Endometrial microvascular endothelial cells (primary cell): ENCODE data around the gene OR4A15. TPM values are rescaled to one million over a fixed set of nuclear protein-coding genes. Genes with fewer than 3 reads are reported as not detected.

Experiments
- in situ Hi-C: cut with HindIII; loops from 2 replicates; pipeline ENCODE4 v1.10.0; 2017; ENCODE audit warnings: low sequenced_read_pairs, low pct_unique_long_range_greater_than_20kb; ENCODE audit errors: inconsistent ontology term
- total RNA-seq: library from RNA; depleted of rRNA; stranded (reverse); fragments of >200 nt; gene quantifications from one replicate; pipeline ENCODE4 v1.2.3, GENCODE V29; 2015; ENCODE audit errors: inconsistent ontology term

Gene OR4A15
- total RNA-seq, result not detected

DNA sequence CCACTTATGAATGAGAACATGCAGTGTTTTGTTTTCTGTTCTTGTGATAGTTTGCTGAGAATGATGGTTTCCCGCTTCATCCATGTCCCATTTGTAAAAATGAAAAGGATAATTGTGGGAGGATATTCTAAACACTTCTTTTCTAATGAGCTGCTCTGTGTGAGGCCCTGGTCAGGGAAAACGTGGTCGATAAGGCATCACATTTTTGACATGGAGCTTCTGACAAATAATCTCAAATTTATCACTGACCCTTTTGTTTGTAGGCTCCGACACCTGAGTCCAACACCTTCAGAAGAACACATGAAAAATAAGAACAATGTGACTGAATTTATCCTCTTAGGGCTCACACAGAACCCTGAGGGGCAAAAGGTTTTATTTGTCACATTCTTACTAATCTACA is at the start of gene OR4A15:
OR4A15 (plus strand) TSS at position 301 of the 400 bp plus-strand sequence; CDS start at position 301, 0 bp downstream.
- in situ Hi-C loops, result no loop called here

DNA sequence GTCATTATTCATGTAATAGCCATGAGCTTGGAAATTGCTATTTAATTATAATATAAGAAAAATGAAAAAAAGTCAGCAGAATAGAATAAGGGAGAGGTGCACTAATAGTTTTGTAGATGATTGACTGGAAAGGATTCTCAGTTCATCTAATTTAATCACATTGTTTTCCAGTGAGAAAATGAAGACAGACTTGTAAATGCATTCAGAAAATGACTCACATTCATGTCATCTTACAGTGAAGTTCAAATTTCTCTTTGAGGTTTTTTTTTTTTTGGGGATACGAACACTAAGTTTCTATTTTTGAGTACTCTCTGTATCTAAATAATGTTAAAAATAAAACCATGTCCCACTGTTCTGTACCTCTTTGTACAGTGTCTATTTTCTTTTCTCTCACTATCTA is 43.3 kb upstream of the OR4A15 start:
- in situ Hi-C loops, result no loop called here

DNA sequence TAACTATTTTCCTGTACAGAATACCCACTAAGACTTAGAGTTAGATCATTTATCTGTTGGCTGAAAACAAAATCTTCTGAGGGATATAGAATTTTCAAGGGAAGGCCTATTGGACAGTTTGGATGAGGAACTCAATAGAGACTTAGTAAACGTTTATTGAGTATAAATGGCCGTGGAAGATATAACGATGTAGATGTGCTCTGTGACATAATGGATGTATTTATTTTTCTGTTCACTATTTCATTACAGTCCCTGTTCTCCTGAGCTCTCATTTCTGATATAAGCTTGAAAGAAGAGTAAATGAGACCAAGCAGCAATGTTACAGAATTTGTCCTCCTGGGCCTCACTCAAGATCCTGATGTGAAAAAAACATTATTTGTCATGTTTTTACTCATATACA is 24.9 kb upstream of the OR4A15 start, which contains the start of gene OR4A16:
OR4A16 (plus strand) TSS at position 301 of the 400 bp plus-strand sequence; CDS start at position 301, 0 bp downstream.
- in situ Hi-C loops, result no loop called here

DNA sequence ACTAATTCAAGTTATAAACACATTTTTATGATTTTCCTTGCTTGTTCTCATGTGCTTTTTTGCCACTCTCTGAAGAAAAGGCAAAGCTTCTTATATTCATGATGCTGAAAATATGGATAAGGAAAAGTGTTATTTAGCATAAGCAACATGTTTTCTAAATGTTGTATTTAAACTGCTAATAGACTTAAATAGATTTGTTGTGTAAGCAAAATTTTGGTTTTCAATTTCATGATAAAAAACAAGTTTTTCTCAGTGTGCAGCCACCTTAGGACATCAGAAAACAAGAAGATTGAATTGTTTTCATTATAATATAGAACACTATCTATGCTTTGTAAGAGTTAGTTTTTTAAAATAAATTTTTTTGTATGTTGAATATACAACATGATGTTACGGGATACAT is 22.5 kb upstream of the OR4A15 start:
- in situ Hi-C loops, result no loop called here

DNA sequence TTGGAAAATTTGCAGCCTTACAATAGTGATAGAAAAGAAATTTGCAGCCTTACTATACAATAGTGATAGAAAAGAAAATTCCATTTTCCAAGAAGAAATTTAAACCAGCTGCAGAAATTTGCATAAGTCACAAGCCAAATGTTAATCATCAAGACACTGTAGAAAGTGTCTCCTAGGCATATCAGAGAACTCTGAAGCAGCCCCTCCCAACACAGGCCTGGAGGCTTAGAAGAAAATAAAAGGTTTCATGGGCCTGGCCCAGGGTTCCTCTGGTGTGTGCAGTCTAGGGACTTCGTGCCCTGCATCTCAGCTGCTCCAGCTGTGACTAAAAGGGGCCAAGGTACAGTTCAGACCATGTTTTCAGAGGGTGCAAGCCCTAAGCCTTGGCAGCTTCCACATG is 18.7 kb upstream of the OR4A15 start:
- in situ Hi-C loops, result no loop called here

DNA sequence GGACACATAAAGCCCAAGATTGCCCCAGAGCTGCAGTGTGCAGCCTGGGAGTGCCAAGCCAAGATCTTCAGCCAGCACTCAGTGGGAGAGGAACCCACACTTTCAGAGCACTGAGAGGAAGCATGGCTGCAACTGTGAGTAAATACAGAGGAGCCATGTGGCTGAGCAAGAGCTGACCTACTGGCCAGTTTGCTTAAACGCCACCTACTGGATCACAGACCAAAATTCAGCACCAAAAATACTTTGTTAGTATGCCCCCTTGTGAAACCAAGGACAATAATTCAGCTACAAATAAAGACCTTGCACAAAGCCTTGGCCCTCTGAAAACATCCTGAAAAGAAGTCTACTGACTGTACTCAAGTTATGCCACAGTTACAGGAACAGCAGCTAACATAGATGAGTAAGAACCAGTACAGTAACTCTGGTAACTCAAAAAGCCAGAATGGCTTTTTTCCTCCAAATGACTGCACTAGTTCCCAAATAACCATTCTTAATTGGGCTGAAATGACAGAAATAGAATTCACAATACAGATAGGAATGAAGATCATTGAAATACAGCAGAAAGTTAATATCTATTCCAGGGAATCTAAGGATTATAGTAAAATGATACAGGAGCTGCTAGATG is 10.1 kb upstream of the OR4A15 start:
- in situ Hi-C loops, result no loop called here

DNA sequence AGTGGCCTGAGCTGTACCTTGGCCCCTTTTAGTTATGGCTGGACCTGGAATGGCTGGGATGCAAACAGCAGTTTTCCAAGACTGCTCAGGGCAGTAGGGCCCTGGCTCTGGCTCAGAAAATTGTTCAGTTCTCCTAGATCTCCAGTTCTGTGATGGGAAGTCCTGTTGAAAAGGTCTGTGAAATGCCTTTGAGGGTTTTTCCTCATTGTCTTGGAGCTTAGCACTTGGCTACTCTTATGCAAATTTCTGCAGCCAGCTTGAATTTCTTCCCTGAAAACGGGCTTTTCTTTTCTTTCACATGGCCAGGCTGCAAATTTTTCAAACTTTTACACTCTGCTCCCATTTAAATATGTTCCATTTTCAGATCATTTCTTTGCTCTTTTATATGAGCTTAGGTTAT is 33.2 kb downstream of the OR4A15 start:
- in situ Hi-C loops, result no loop called here

Other genes with a start within 250 kb of the OR4A15 start
- not detected for gene TRIM48, start 105.8 kb upstream of the OR4A15 start, total RNA-seq
- not detected for gene OR4A16, start 24.8 kb upstream of the OR4A15 start, total RNA-seq
- gene OR4C15, start 186.5 kb downstream of the OR4A15 start, total RNA-seq, result not detected
- not detected for gene OR4C16, start 204.2 kb downstream of the OR4A15 start, total RNA-seq
- not detected for gene OR4C11, start 239.7 kb downstream of the OR4A15 start, total RNA-seq